Testis (tissue), 3 donors: ENCODE data around the gene SDK1. TPM values are rescaled to one million over a fixed set of nuclear protein-coding genes. Genes with fewer than 3 reads are reported as not detected.

Experiments
- DNase-seq: peaks from one replicate; pipeline ENCODE4 v3.0.0-alpha.2; 2019
- H3K27ac ChIP-seq, 2 donors: fragments of 200-600 bp; sonication (generic); one replicate each; pipeline ENCODE4 v1.5.1; 2019
- H3K27me3 ChIP-seq: fragments of 200-600 bp; sonication (generic); one replicate; pipeline ENCODE4 v1.5.1; 2019
- H3K36me3 ChIP-seq: fragments of 200-600 bp; sonication (generic); one replicate; pipeline ENCODE4 v1.5.1; 2017; ENCODE audit warnings: low read depth; ENCODE audit errors: missing control alignments
- H3K4me1 ChIP-seq: fragments of 200-600 bp; sonication (generic); one replicate; pipeline ENCODE4 v1.5.1; 2019
- H3K4me3 ChIP-seq, 2 donors: fragments of 200-600 bp; sonication (generic); one replicate each; pipeline ENCODE4 v1.5.1; 2017 to 2019
- H3K9me3 ChIP-seq: fragments of 200-600 bp; sonication (generic); one replicate; pipeline ENCODE4 v1.5.1; 2017
- POLR2A ChIP-seq: fragments of 450-650 bp; IDR thresholded peaks from one replicate; pipeline ENCODE4 v1.6.1; 2017; ENCODE audit warnings: antibody characterized with exemption, mild to moderate bottlenecking, moderate library complexity
- WGBS, 2 donors: methylation state at CpG; one replicate each; pipeline ENCODE4 v1.1.5; 2018; 5-methylcytosine and 5-hydroxymethylcytosine counted together
- intact Hi-C: fragments of 100-400 bp; cut with DNase I; formaldehyde crosslinking; loops from one replicate; pipeline ENCODE4 v1.15.1; 2023; ENCODE audit warnings: low total_unique reads
- polyA plus RNA-seq: library from polyadenylated mRNA; stranded (reverse); fragments of 350-450 nt; fragmentation: Illumina TruSeq; extraction: RNeasy Lipid Tissue Mini Kit (QIAGEN cat#74804); gene quantifications from one replicate; pipeline ENCODE4 v1.2.3, GENCODE V29; 2014; ENCODE audit warnings: low read depth, low replicate concordance; ENCODE audit not compliant: insufficient read depth
- total RNA-seq, 2 donors: library from RNA; depleted of rRNA; stranded (reverse); fragments of >200 nt; gene quantifications; one replicate each; pipeline ENCODE4 v1.2.3, GENCODE V29; 2016
- TF ChIP-seq, protein P1 (sequence below), 3 experiments: fragments of 450-650 bp in 2 of 3; fragments of 200-600 bp in 1 of 3; sonication (generic) in 1 of 3; IDR thresholded peaks; one replicate each; pipeline ENCODE4 v1.5.1; 2016 to 2019; ENCODE audit warnings: antibody characterized with exemption in 3 of 3, mild to moderate bottlenecking in 2 of 3, moderate library complexity in 1 of 3

The SDK1 gene
- total and polyA plus RNA-seq, 3 donors from 2014 or later: 20.0 to 36.2 (median 24.9) TPM

DNA sequence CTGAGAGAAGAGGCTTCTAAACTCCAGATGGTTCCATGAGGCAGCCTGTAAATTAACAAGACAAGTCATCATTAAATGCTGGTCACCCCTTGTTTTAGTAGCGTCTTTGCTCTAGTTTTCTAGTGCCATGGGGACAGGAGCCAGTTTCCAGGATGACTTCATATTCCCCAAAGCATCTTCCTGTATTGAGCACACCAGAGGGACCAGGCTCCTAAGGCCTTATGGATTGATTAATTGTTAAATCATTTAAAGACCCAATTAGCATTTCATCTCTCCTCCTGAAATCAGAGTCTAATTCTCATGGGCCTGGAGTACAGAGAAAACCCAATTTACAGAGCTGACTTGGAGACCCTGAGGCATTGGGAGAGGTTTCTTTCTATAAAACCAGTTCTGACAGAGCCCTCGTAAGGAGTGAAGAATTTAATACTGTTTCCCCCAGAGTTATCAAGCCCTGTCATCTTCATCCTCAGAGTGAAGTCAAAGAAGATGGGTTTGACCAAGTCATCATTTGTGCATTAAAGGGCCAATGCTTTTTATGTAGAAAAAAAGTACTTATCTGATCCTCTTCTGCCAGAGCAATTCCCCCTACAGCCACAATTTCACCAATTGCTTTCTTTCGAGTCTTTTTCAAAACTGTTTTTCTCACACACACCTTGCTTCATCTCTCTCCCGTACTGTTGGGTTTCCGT is 678.7 kb downstream of the SDK1 start:
- Histone ChIP-seq H3K9me3 (no peaks in the 10 kb centered on the region), H3K27me3 (no peaks in the 10 kb centered on the region), H3K36me3 (no peaks in the 10 kb centered on the region), H3K4me3 (no peak overlapping the region), H3K27ac (no peak overlapping the region), H3K4me1 (no peaks in the 10 kb centered on the region)
- 85 to 90% methylated on average over 5 of the region's 5 CpGs for WGBS, 2 donors
- TF ChIP-seq, protein P1, sequence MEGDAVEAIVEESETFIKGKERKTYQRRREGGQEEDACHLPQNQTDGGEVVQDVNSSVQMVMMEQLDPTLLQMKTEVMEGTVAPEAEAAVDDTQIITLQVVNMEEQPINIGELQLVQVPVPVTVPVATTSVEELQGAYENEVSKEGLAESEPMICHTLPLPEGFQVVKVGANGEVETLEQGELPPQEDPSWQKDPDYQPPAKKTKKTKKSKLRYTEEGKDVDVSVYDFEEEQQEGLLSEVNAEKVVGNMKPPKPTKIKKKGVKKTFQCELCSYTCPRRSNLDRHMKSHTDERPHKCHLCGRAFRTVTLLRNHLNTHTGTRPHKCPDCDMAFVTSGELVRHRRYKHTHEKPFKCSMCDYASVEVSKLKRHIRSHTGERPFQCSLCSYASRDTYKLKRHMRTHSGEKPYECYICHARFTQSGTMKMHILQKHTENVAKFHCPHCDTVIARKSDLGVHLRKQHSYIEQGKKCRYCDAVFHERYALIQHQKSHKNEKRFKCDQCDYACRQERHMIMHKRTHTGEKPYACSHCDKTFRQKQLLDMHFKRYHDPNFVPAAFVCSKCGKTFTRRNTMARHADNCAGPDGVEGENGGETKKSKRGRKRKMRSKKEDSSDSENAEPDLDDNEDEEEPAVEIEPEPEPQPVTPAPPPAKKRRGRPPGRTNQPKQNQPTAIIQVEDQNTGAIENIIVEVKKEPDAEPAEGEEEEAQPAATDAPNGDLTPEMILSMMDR (IDR thresholded peaks at IDR 0.05): no peak
- TF ChIP-seq POLR2A: no peak
- intact Hi-C loops: no loop called here
- DNase-seq: no peak

DNA sequence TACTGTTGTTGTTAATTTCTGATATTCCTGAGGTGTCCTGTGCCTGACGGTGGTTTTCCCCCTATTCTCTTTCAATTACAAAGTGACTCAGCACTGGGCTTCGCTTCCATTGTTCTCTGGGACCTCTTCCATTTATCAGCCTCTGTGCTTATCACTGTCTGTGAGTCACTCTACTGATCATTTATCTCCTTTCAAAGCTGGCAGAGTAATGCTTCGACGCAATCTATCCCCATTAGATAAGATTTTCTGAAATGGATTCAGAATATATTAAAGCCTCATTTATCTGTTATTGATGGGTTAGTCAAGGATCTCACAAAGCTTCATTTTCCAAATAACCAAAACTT is 679.2 kb downstream of the SDK1 start:
- Histone ChIP-seq H3K36me3 (no peaks in the 10 kb centered on the region), H3K9me3 (no peaks in the 10 kb centered on the region), H3K4me1 (no peaks in the 10 kb centered on the region), H3K27me3 (no peaks in the 10 kb centered on the region), H3K4me3 (no peak overlapping the region), H3K27ac (no peak overlapping the region)
- TF ChIP-seq, protein P1 (IDR thresholded peaks at IDR 0.05): no peak
- TF ChIP-seq POLR2A: no peak
- no peak for DNase-seq
- 67 to 69% methylated on average over 4 of the region's 4 CpGs for WGBS, 2 donors
- intact Hi-C loops: no loop called here

DNA sequence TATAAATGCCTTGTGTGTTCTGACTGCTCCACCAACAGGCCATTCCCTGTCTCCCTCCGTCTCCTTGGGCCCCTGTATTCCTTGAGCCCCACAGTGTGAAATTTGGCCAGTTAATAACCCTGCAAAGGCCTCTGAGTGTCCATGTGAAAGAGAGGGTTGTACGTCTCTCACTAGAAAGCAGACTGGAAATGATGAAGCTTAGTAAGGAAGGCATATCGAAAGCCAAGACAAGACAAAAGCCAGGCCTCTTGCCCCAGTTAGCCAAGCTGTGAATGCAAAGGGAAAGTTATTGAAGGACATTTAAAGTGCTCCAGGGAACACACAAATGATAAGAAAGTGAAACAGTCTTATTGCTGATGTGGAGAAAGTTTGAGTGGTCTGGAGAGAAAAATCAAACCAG is 680.2 kb downstream of the SDK1 start:
- WGBS, 2 donors: 56 to 72% methylated on average over 3 of the region's 3 CpGs
- DNase-seq: peak; percentile 37
- Histone ChIP-seq H3K4me3 (no peak overlapping the region), H3K36me3 (no peaks in the 10 kb centered on the region), H3K9me3 (no peaks in the 10 kb centered on the region), H3K27ac (no peak overlapping the region), H3K4me1 (no peaks in the 10 kb centered on the region), H3K27me3 (no peaks in the 10 kb centered on the region)
- TF ChIP-seq, protein P1 (IDR thresholded peaks at IDR 0.05): no peak
- no peak for TF ChIP-seq POLR2A
- intact Hi-C loops: no loop called here

DNA sequence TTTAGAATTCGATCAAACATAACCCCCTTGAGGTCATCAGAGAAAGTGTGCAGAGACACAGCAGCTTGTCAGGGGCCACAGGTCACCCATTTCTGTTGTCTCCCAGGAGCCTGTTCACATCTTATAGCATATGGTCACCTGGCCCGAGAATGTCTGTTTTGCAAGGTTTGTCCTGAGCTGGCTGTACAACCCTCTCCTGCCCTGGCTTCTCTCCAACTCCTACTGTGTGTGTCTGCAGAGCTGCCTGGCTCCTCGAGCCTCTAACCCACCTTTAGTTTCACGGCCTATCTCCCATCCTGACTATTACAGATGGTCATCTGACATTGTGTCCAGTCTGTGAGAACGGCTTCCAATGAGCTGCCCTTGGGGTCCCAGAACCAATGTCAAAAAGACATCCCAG is 683.4 kb downstream of the SDK1 start:
- no peaks in the 10 kb centered on the region for H3K9me3 ChIP-seq
- no peak overlapping the region for H3K4me3 ChIP-seq
- DNase-seq: no peak
- no peaks in the 10 kb centered on the region for H3K36me3 ChIP-seq
- no peak for TF ChIP-seq POLR2A
- TF ChIP-seq, protein P1 (IDR thresholded peaks at IDR 0.05): no peak
- no peak overlapping the region for H3K27ac ChIP-seq
- no peaks in the 10 kb centered on the region for H3K27me3 ChIP-seq
- H3K4me1 ChIP-seq: no peaks in the 10 kb centered on the region
- intact Hi-C loops: no loop called here
- WGBS, 2 donors: 91 to 92% methylated on average over 5 of the region's 5 CpGs

DNA sequence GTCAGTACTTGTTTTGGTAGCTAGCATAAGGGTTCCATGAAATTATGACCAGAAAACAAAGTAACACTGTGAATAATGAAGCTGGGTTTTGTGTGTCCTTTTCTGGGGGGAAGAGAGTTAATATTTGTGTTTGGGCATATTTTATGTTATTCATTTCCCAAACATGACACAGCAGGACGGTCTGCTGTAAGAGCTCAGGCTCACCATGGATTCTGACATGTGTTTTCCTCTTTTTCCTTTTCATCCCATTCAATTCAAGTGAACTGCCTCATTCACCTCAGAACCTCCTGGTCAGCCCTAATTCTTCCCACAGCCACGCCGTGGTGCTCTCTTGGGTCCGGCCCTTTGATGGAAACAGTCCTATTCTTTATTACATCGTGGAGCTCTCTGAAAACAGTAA is 685.9 kb downstream of the SDK1 start:
- Histone ChIP-seq H3K27ac (no peak overlapping the region), H3K4me3 (no peak overlapping the region), H3K9me3 (no peaks in the 10 kb centered on the region), H3K27me3 (no peaks in the 10 kb centered on the region), H3K4me1 (no peaks in the 10 kb centered on the region), H3K36me3 (no peaks in the 10 kb centered on the region)
- TF ChIP-seq POLR2A: no peak
- TF ChIP-seq, protein P1 (IDR thresholded peaks at IDR 0.05): no peak
- WGBS, 2 donors: 70 to 77% methylated on average over 5 of the region's 5 CpGs
- DNase-seq: no peak
- intact Hi-C loops: no loop called here
